PC-3 (cell line): ENCODE results near the gene SH2D3A.

ENCODE experiments used
- EZH2 ChIP-seq: fragments of 300-600 bp; sonication (generic); IDR thresholded peaks from one replicate; pipeline ENCODE4 v1.6.1; 2017; ENCODE audit warnings: antibody characterized with exemption, mild to moderate bottlenecking, low read length; ENCODE audit not compliant: unreplicated experiment
- EZH2phosphoT487 ChIP-seq: fragments of 300-600 bp; sonication (generic); IDR thresholded peaks from 2 replicates; pipeline ENCODE4 v1.6.1; 2018; ENCODE audit warnings: mild to moderate bottlenecking, antibody characterized with exemption, low read length, borderline replicate concordance
- TF ChIP-seq, protein P1 (sequence below): fragments of 300-600 bp; sonication (generic); conservative IDR thresholded peaks from 2 replicates; pipeline ENCODE4 v1.5.1; 2017; ENCODE audit warnings: antibody characterized with exemption, low read depth, mild to moderate bottlenecking, low read length

DNA sequence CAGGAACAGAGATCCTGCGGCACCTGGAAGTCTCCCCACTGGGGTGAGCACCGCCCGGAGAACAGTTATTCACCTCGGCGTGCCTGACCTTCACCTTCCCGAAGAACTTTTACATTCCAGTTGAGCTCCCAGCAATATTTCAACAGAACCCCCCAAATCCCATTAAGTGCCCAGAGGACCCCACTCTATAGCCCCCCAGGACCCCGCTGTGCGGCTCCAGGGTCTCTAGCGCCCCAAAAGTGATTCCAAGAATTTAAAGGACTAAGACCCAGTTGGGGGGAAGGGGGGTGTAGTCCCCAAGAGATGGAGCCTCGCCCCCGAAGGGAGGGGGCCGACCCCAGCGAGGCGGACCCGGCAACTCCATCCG is 30.3 kb downstream of the SH2D3A start:
- TF ChIP-seq, protein P1, sequence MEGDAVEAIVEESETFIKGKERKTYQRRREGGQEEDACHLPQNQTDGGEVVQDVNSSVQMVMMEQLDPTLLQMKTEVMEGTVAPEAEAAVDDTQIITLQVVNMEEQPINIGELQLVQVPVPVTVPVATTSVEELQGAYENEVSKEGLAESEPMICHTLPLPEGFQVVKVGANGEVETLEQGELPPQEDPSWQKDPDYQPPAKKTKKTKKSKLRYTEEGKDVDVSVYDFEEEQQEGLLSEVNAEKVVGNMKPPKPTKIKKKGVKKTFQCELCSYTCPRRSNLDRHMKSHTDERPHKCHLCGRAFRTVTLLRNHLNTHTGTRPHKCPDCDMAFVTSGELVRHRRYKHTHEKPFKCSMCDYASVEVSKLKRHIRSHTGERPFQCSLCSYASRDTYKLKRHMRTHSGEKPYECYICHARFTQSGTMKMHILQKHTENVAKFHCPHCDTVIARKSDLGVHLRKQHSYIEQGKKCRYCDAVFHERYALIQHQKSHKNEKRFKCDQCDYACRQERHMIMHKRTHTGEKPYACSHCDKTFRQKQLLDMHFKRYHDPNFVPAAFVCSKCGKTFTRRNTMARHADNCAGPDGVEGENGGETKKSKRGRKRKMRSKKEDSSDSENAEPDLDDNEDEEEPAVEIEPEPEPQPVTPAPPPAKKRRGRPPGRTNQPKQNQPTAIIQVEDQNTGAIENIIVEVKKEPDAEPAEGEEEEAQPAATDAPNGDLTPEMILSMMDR = no peak; the same call in 1 of the 2 replicates
- no peak for TF ChIP-seq EZH2
- TF ChIP-seq EZH2phosphoT487 = no peak
